Ovary (tissue), 9 donors: ENCODE measurements around the gene HYDIN. TPM values are rescaled to one million over a fixed set of nuclear protein-coding genes. Genes with fewer than 3 reads are reported as not detected.
A peak's percentile ranks its signal among the peaks of the same experiment; 100 is the strongest.

Experiments used
- DNase-seq, 5 donors: peaks; one replicate each; pipeline ENCODE4 v3.0.0-alpha.2; 2019 to 2020
- H3K27ac ChIP-seq, 2 donors: fragments of 200-600 bp; one replicate each; pipeline versions ENCODE4 v1.5.1 to v1.8.0; 2019 to 2022
- H3K27me3 ChIP-seq: fragments of 200-600 bp; one replicate; pipeline ENCODE4 v1.8.0; 2022
- H3K36me3 ChIP-seq: fragments of 200-600 bp; sonication (generic); one replicate; pipeline ENCODE4 v1.5.1; 2019
- H3K4me1 ChIP-seq: one replicate; pipeline ENCODE4 v1.8.1; 2013; ENCODE audit warnings: mild to moderate bottlenecking, moderate library complexity; ENCODE audit not compliant: insufficient read depth
- H3K4me3 ChIP-seq: fragments of 200-600 bp; sonication (generic); one replicate; pipeline ENCODE4 v1.5.1; 2017
- H3K9me3 ChIP-seq, 2 donors: fragments of 200-600 bp in 1 of 2; sonication (generic) in 1 of 2; one replicate each; pipeline versions ENCODE4 v1.5.1 to v1.8.1; 2013 to 2019; ENCODE audit warnings: mild to moderate bottlenecking in 1 of 2, moderate library complexity in 1 of 2
- EP300 ChIP-seq: sonication (generic); formaldehyde crosslinking; IDR thresholded peaks from one replicate; pipeline ENCODE4 v1.6.1; 2017; ENCODE audit warnings: antibody characterized with exemption
- POLR2A ChIP-seq: fragments of 450-650 bp; IDR thresholded peaks from one replicate; pipeline ENCODE4 v1.6.1; 2017; ENCODE audit warnings: antibody characterized with exemption, mild to moderate bottlenecking, moderate library complexity
- WGBS, 3 donors: extraction: QIAGEN DNeasy Blood & Tissue Kit in 1 of 3; methylation state at CpG; one replicate each; pipeline versions ENCODE4 v1.1.5 to v1.1.7; 2013 to 2017; 5-methylcytosine and 5-hydroxymethylcytosine counted together
- intact Hi-C, 4 donors: fragments of 100-400 bp; cut with DNase I; formaldehyde crosslinking; loops; one replicate each; pipeline versions ENCODE4 v1.11.0 to v1.15.1; 2022 to 2023
- polyA plus RNA-seq, 2 donors: library from polyadenylated mRNA; stranded (reverse); fragments of 200-250 nt in 1 of 2; fragments of 350-450 nt in 1 of 2; fragmentation: Illumina TruSeq in 1 of 2; extraction: RNeasy Lipid Tissue Mini Kit (QIAGEN cat#74804) in 1 of 2; gene quantifications; one replicate each; pipeline ENCODE4 v1.2.3, GENCODE V29; 2013 to 2014
- total RNA-seq, 7 donors: library from RNA; depleted of rRNA in 2 of 7; stranded (reverse); fragments of >200 nt in 2 of 7; fragmentation: NEBNext Ultra II Directional in 3 of 7; extraction: Animal tissue kit (Norgen Biotek cat#: 25700) in 3 of 7; gene quantifications; one replicate each; pipeline versions ENCODE4 v1.1.0 to v1.2.4, GENCODE V29; 2016 to 2023
- TF ChIP-seq, protein P1 (sequence below), 3 donors: fragments of 450-650 bp in 2 of 3; fragments of 200-600 bp in 1 of 3; IDR thresholded peaks; one replicate each; pipeline versions ENCODE4 v1.5.1 to v1.8.0; 2016 to 2022; ENCODE audit warnings: antibody characterized with exemption in 3 of 3, mild to moderate bottlenecking in 1 of 3
- donor health status: DM: no; HTN: no; CAD: no; lungs with moderate emphysema.
- donor health status: DM: no; HTN: no; CAD: no.
- donor health status: Bipolar disorder and iron deficiency.
- donor health status: DM: yes; HTN: yes; CAD: no.
- donor health status: DM: no; HTN: no; CAD: no.
- donor health status: DM: yes; HTN: yes; CAD: no.

HYDIN gene
- total and polyA plus RNA-seq, 9 donors: 0.39 to 59.4 (median 4.4) TPM

DNA sequence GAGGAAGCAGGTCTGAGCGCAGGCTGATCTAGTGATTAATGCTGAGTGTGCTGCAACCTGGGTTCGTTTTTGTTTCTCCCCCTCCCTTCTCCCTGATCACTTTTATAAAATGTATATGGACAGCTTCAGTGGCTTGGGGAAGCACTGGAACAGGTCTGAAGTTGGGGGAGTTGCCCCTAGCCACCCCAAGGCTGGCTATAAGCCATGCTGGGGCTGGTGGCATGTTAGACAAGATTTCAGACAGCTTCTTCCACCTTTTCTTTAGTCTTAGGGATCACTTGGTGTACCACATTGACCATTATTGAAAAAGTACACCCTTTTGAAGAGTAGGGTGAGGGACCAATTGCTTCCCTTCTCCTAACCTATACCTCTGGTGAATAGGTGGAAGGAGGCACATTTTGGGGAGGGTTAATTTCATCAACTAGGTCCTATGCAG is 425.8 kb downstream of the HYDIN start:
- H3K27ac ChIP-seq: no peak overlapping the region
- H3K27me3 ChIP-seq: no peaks in the 10 kb centered on the region
- H3K36me3 ChIP-seq: no peaks in the 10 kb centered on the region
- peaks cover 4% of the 10 kb centered on the region for H3K4me1 ChIP-seq
- intact Hi-C loops: no loop called here
- WGBS, 3 donors: 43 to 54% (median 48%) methylated on average over 2 of the region's 2 CpGs
- no peak for TF ChIP-seq EP300
- TF ChIP-seq POLR2A: no peak
- TF ChIP-seq, protein P1, sequence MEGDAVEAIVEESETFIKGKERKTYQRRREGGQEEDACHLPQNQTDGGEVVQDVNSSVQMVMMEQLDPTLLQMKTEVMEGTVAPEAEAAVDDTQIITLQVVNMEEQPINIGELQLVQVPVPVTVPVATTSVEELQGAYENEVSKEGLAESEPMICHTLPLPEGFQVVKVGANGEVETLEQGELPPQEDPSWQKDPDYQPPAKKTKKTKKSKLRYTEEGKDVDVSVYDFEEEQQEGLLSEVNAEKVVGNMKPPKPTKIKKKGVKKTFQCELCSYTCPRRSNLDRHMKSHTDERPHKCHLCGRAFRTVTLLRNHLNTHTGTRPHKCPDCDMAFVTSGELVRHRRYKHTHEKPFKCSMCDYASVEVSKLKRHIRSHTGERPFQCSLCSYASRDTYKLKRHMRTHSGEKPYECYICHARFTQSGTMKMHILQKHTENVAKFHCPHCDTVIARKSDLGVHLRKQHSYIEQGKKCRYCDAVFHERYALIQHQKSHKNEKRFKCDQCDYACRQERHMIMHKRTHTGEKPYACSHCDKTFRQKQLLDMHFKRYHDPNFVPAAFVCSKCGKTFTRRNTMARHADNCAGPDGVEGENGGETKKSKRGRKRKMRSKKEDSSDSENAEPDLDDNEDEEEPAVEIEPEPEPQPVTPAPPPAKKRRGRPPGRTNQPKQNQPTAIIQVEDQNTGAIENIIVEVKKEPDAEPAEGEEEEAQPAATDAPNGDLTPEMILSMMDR (IDR thresholded peaks at IDR 0.05): no peak
- no peak overlapping the region for H3K4me3 ChIP-seq
- no peak for DNase-seq
- no peaks in the 10 kb centered on the region for H3K9me3 ChIP-seq

DNA sequence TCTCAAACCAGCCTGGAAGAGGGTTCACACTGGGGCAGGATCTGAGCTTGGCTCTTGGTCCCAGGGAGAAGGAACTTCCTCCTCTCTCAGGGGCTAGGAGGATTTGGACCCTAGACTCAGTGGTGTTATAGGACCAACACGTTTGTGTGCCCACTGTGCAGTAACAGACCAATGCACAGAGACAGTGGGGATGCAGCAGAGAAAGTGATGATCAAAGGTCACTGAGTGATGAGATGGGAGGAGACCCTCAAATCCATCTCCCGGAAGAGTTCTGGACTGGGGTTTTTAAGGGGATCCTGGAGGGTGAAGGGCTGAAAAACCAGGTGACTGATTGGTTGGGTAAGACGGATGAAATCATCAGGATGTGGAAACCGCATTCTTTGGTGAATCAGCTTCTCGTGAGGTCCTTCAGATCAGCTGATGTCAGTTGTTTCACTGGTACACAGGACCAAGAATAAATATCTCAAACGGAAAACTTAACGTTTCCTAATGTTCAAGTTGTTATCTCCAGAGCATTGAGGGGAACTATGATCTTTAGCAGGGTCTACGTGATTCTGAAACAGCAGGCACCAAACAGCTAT is 426.3 kb downstream of the HYDIN start:
- TF ChIP-seq, protein P1 (IDR thresholded peaks at IDR 0.05): no peak
- TF ChIP-seq POLR2A (no peak), EP300 (no peak)
- Histone ChIP-seq H3K36me3 (no peaks in the 10 kb centered on the region), H3K9me3 (no peaks in the 10 kb centered on the region), H3K27ac (no peak overlapping the region), H3K4me1 (peaks cover 4% of the 10 kb centered on the region), H3K27me3 (no peaks in the 10 kb centered on the region), H3K4me3 (no peak overlapping the region)
- intact Hi-C loops: no loop called here
- WGBS, 3 donors: 56 to 69% (median 62%) methylated on average over 8 of the region's 8 CpGs
- DNase-seq: no peak

DNA sequence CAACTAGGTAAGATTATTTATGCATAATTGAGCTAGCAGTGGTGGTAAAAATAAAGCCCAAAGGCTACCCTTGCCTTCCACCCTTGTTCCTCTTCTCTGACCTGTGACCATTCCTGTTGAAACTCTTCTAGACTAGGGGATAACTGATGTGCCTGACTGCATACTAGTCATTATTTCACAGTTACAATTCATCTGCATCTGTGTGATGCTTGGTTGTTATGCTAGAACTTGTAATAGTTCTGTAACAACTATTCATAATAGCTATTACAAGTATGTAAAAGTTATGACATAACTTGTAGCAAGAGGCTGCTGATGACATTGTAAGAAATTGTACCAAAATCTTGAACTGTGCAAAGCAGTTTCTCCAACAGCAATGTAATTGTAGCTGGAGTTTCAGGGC is 427.2 kb downstream of the HYDIN start:
- intact Hi-C loops: no loop called here
- no peak overlapping the region for H3K27ac ChIP-seq
- peaks cover 4% of the 10 kb centered on the region for H3K4me1 ChIP-seq

DNA sequence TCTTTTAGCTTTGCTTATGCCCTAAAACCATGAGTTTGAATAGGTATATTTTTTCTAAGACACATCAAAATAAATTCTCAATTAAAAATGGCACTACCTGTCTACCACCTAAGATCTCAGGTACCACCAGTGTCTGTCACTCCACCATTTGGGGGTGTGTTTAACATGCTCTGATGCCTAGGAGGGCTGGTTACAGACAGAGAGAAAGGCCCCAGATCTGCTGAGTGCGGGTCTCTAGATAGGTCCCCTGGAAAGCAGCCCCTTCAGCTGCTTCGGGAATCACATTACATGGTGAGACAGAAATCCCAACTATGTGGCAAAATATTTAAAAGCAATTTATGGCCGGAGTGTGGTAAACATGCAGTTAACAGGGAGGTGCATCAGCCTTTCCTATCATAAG is 428.9 kb downstream of the HYDIN start:
- WGBS, 3 donors: 57 to 76% (median 61%) methylated on average over 3 of the region's 3 CpGs
- Histone ChIP-seq H3K4me1 (peaks cover 4% of the 10 kb centered on the region), H3K36me3 (no peaks in the 10 kb centered on the region), H3K27ac (no peak overlapping the region), H3K4me3 (peak overlapping the region; percentile 92), H3K27me3 (no peaks in the 10 kb centered on the region), H3K9me3 (no peaks in the 10 kb centered on the region)
- intact Hi-C loops: no loop called here
- DNase-seq: no peak
- no peak for TF ChIP-seq POLR2A
- TF ChIP-seq, protein P1 (IDR thresholded peaks at IDR 0.05): no peak
- TF ChIP-seq EP300: no peak

More for the DNA sequence above, 427.2 kb downstream of the HYDIN start:
- DNase-seq: no peak
- no peaks in the 10 kb centered on the region for H3K9me3 ChIP-seq
- TF ChIP-seq, protein P1 (IDR thresholded peaks at IDR 0.05): no peak
- no peak for TF ChIP-seq EP300
- no peak for TF ChIP-seq POLR2A
- no peaks in the 10 kb centered on the region for H3K36me3 ChIP-seq
- no peaks in the 10 kb centered on the region for H3K27me3 ChIP-seq
- no peak overlapping the region for H3K4me3 ChIP-seq
